Measurements from ENCODE around the gene PAQR3.

PAQR3 gene, protein sequence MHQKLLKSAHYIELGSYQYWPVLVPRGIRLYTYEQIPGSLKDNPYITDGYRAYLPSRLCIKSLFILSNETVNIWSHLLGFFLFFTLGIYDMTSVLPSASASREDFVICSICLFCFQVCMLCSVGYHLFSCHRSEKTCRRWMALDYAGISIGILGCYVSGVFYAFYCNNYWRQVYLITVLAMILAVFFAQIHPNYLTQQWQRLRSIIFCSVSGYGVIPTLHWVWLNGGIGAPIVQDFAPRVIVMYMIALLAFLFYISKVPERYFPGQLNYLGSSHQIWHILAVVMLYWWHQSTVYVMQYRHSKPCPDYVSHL

DNA sequence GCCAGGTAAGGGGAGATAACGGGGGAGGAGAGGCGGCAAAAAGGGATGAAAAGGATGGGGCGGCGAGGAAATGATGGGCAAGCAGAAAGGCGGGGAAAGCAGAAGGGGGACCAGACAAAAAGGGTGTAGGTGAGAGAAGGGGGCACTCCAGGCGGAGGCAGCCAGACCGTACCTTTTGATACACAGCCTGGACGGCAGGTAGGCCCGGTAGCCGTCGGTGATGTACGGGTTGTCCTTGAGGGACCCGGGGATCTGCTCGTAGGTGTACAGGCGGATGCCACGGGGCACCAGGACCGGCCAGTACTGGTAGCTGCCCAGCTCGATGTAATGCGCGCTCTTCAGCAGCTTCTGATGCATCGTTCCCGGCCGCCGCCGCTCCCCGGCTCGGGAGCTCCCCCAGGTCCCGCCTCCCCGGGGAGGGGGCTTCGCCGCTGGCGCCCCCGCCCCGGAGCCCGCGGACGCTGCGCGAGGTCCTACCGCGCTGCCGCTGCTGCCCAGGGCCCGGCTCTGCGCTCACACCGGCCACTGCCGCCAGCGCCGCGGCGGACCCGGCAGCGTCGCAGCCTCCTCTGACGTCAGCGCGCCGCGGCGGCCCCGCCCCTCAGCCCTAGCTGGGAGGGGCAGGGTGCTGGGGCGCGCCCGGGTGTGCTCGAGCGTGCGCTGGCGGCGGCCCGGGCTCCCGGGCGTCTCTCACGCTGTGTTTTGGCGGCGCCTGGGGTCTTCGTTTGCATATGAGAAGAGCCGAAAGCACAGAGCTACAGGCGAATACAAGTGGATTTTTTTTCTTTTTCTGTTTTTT lies at the start of gene PAQR3:
TSS of gene PAQR3 (minus strand) at position 571 of the 799 bp plus-strand sequence. CDS start at position 357, 214 bp downstream.
- peak; percentile 92 for DNase-seq

DNA sequence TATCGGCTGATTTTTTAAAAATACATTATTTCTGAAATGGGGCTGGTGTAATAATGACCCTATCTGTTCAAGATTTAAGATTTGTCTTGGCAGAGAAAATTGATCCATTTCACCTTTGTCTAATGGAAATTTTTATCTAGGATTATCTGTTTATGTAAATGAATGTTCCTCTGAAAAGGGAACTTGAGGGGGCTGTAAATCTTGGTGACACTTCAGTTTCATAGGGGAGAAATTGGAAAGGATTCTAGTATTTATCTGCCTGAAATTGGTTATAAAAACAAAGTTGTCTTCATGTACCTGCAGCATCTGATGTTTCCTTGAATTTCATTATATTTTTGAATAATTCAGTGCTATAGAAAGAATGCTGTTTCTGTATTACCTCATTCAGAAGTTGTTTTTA lies 48.4 kb upstream of the PAQR3 start:
- no peak for DNase-seq

DNA sequence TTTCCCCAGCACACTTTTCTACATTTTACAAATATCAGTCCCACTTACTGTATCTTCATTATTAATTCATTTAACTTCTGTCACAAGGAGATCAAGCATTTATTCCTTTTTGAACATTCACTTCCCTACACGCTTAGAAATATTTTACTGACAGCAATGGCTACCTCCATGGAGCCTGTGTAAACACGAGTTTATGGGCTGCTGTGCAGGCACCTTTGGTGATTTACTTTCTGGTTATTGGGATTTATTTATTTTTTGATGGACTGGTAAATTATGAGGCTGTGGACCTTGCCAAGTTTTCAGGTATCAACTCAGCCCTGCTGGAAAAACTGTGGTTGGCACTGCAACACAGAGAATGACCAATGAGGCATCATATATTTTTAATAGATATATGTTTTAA lies 45.4 kb upstream of the PAQR3 start:
- DNase-seq = no peak

DNA sequence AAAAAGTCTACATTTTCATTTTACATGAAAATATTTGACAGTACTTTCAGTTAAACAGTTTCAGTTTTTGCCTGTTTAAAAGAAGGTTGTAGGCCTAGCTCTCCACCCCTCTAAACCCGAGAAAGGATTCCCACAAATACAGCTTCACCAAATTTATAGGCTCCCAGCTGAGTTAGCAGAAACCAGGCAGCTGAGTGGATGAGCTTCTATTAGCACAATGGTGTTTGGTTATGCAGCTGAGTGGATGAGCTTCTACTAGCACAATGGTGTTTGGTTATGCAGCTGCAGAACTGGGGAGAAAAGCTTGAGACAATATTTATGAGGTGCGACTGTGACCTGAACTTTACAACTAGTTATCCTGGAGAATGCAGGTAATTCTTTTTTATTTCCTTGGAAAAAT lies 36.6 kb upstream of the PAQR3 start:
- no peak for DNase-seq

DNA sequence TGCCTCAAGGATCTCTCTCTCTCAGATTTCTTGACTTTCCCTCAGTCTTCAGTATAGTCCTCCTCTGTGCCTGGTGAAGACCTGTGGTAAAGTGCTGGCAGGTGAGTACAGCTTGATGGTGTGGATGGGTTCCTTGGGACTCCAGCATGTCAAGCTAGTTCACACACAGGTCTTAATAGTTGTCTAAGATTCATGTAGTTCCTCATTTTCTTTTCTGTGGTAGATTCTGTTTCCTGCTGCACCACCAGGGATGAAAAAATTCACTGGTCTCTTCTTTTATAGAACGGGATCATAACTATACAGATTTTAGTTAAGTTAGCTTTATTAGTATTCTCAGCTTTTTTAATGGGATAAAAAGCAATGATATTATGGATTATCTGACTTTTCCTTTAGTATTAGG lies 32.5 kb upstream of the PAQR3 start:
- no peak for DNase-seq

DNA sequence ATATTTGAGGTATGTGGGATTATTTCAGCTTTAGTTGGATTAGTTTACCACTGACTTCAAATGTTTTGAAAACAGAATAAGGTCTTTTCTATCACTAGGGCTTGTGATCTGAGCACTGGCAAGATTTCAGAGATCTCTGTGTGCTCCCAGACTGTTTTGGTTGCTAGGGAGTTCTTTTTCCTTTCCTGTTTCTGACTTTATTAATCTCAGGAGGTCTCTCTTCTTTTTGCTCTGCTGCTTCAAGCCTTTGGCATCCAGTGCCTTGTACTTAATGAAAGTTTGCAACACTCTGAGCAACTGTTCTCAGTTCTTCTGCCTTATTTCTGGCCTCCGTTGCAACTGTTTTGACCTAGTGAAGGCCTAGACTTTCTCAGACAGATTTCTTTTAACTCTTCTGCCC lies 32.1 kb upstream of the PAQR3 start:
- peak; percentile 44 for DNase-seq

DNA sequence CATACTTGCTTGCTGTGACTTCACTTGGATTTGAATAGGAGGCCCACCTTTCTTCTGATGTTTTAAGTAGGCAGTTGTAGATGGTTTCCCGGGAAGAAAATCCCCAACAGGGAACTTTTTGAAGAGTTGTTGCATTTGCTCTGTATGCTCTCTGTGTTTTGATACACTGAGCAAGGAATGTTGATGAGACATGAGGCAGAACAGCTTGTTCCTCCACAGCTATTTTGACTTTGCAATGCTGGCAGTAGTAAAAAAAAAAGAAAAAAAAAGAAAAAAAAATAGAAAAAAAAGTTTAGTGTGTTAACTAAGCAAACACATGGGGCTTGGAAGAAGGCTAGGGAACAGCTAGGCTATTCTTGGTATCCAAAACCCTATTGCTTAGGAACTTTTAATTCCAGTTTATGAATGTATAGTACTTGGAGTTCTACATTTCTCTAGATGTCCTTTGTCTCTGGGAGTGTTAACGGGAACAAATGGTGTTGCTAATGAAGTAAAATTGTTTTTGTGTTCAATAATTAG lies 23.4 kb upstream of the PAQR3 start:
- DNase-seq = no peak

DNA sequence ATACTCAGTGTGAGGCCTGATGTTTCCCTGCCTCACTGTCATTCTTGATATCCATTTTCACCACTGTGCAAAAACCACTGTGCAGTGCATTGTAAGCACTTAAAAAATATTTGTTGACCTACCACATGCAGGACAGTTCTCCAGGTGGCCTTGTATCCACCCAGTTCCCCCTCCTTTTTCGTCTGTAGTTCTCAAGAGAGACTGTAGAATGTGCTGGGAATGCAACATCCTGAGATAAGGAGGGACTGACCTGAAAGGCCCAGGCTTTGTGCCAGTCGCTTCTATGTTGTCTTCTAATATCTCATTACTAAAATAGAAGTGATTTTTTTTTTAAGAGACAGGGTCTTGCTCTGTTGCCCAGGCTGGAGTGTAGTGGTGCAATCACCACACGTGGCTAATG lies 21.7 kb upstream of the PAQR3 start:
- no peak for DNase-seq

DNA sequence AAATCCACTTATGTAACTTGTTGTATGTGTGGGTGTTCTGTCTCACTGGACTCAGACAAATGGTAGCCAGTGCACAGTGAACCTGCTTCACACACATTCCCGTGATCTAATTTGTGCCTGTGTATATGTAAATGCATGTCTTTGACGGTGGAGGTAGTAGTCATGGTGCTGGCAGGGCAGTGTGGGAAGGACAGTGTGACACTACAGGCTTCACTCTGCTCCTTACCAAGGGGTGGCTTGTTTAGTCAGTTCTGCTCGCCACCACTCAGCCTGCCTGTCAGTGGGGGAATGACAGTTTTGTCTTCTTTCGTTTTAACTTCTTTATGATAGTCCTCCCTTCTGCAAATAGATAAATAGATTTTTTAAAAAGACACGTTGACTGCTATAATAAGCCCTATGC lies 17.7 kb upstream of the PAQR3 start:
- no peak for DNase-seq

DNA sequence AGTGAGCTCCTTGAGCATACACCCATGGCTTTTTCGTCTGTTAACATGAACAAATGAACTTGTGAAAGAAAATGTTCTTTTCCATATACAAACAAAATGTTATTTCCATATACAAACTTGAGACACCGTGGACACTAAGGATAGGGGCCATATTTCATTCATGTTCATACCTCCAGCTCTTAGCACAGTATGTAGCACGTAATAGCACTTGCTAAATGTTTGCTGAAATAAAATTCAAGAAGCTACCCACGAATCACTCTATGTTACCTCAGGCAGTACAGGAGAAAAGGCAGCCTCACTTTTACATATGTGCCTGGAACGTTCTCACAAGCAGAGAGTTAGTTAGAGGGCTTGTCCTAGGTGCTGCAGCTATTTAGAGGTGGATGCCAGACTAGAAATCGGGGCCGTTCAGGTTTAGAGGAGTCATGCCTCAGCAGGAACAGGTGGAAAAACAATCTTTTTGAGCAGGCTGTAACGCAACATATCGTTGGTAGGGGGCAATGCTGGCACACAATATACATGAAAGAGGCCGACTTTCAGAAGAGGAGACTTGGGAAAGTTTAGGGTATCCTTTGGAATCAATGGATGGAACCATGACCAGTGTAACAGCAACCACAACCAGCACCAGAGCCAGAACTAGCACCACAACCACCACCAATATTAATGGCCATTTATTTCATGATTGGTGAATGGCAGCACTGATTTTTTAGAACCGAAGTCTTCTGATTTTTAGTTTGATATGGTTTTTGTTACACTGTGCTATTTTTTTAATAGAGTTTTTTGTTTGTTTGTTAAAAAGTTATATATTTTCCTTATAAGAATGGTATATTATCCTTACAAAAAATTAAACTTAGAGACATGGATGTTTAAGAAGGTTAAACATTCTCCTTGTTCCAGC lies 14.8 kb upstream of the PAQR3 start:
- DNase-seq = peak; percentile 67

DNA sequence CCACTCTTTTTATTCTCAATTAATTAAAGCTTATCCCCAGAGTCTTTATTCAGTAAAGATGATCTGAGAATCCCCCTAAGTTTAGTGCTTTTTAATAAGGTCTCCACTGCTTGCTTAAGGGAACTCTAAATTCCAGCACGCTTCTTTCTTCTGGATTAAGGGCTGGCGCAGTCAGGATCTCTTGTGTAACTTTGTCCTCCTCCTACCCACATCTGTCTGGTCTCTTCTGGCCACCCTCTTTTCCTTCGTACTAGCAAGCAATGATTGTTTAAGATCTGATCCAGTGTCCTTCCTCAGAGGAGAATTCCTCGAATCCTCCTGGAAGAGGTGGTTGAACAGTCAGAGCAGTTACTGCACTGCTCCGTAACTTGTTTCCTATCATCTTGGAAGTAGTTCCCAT lies 14.0 kb upstream of the PAQR3 start:
- no peak for DNase-seq

DNA sequence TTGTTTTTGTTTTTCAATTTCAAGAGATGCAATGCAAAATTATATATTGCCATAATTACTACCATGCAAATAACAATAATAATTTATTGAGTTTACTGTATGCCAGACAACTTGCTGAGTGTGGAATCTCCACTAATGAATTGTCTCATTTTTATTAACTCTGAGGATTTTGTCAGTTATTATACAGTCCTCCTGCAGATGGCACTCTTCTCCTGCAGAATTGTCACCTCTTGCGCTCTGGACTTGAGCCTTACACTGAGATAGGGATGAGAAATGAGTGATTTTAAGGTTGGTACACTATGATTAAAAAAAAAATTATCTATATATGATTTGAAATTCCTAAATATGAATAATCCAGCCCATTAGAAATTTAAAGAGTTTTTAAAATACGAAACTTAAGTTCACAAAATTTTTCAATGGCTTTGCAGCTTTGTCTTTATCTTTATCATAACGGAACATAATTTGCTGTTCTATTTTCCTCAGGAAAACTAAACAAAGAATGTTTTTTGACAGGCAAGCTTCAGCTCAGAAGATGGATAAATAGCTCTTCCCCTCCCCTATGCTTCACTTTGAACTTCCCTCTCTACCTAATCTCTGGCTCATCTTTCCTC lies 12.7 kb upstream of the PAQR3 start:
- peak; percentile 86 for DNase-seq

DNA sequence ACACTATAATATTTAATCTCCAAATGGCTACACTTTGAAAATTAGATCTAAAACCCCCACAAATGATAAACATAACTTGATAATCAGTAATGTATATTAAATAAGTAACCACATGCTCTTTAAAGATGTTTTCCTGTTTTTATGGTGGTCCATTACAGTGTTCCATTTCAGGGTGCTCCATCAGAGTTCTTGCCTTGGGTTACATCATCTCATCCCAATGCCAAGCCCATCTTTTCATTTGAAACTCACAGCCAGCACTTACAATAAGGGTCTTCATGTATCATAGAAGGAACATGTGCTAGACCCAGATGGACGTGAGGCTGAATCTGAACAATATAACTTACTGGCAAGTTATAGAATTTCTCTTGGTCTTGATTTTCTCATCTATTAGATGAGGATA lies 10.5 kb upstream of the PAQR3 start:
- DNase-seq = no peak

DNA sequence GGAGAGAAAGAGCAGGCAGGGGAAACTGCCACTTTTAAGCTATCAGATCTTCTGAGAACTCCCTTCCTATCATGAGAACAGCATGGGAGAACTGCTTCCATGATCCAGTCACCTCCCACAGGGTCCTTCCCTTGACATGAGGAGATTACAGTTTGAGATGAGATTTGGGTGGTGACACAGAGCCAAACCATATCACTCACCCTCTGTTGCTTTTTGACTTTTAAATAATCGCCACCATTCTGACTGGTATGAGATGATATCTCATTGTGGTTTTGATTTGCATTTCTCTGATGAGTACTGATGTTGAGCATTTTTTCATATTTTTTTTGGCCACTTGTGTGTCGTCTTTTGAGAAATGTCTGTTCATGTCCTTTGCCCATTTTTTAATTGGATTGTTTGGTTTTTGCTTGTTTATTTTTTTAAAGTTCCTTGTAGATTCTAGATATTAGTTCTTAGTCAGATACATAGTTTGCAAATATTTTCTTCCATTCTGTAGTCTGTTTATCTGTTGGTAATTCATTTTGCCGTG lies 6.5 kb upstream of the PAQR3 start:
- DNase-seq = no peak

DNA sequence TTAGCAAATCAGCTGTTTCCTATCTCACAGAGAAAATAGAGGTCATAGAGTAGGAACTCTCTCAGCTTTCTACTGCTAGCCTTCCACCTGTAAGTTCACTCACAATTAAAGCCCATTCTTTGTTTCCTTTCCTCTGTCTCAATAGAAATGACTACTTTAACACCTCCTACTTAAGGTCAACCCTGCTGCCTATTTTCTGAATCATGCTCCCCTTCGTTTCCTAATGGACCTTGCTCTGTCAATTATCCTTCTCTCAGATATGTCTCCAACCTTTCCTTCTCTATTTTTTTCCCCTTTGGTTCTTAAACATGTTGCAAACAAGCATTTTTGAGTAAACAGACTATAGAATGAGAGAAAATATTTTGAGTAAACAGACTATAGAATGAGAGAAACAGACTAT lies 5.1 kb upstream of the PAQR3 start:
- DNase-seq = no peak

DNA sequence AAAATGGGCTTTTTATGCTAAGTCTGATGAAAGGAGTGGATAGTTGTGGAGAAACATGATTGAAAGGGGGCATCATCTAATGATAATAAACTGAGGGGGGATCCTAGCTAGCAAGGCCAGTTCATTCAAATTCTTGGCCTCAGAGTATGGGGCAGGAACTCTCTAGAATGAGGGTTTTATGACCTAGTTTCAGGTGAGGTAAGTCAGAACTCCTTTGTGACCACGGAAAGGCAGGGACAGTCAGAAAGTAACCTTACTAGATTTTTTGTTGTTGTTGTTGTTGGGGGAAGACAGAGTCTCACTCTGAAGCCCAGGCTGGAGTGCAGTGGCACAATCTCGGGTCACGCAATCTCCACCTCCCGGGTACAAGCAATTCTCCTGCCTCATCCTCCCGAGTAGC lies 1.5 kb upstream of the PAQR3 start:
- no peak for DNase-seq

DNA sequence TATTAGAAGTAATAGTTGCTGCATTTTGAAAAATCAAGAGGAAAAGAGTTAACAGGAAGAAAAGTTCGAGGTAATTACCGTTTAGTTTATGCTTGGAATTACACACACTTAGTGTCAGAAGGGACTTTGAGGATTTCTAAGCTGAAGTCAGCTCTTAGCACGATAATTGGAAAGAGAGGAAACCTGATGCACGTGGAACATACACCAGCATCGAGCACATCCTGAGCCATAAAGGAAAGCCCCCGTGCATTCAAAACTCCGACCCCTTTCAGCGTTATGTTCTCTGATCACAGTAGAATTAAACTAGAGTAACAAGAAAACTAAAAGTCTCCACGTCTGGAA lies 400 bp upstream of the PAQR3 start:
- no peak for DNase-seq

DNA sequence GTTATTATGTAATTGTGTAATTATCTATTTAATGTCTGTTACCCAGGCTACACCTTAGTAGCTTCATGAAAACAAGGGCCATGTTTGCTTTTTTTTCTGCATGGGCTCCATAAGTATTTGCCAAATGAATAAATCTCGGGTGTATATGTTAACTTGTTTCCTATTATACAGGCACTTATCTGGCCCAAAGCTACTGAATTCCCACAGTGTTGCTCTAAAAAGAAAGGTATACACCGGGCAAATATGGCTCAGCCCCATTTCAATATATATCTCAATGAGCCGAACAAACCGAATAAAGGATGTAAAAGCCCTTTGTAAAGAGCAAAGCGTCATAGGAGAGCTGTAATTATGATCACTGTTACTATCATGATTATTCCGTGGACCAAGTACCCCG lies 767 bp downstream of the PAQR3 start:
- no peak for DNase-seq

DNA sequence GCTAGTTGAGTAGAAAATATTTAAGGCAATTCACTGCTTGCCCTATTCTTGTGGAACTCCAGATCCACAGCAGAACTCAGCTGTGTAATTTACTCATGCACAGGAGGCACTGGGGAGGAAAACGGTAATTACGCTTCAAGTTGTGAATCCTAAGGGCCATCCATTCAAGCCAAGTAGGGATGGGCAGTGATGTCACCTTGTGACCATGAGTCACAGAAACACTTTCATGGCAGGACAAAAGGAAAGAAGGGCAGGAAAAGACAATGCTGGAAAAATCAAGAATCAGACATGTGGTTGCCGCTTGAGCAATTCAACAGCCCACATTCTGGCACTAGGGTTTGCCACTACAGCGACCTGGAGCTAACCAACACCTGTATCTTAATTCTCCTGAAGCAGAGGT lies 1.4 kb downstream of the PAQR3 start:
- DNase-seq = peak; percentile 33

DNA sequence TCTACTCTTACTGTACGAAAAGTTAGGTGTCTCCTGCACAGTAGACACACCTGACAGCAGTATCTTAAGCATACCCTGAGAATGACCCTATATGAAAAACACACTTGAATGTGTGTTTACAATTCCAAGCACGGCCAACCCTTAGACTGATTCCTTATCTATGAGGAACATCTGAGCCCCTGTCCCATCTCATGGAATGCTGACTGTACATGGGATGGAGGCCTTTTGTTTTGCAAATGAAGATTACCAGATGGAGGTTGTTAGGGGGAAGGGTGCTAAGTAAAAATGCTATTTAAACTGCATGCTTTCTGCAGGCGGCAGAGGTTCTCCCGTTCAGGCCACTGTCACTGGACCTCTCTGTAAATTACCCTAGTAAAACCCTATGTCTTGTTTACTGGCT lies 2.2 kb downstream of the PAQR3 start:
- no peak for DNase-seq

DNA sequence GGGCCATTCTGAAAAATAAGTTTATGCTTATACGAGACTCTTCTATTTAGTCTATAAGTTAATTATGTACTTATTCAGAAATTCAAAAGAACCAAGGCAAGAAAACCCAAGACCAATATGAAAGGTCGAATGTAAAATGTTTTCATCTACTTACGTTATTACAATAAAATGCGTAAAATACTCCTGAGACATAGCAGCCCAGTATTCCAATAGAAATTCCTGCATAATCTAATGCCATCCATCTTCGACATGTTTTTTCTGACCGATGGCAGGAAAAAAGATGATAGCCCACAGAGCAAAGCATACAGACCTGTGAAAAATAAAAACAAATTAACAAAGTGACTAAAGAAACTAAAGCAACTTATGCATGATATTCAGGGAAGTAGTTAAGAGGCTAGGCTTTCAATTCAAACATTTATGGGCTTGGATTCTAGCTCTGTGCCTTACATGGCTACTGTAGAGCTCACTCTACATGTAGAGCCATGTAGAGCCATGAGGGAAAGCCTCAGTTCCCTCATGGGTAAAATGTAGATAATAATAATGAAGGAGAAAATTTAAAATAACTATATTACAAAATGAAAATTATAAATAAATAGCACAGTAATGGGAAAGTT lies 9.1 kb downstream of the PAQR3 start:
- no peak for DNase-seq

DNA sequence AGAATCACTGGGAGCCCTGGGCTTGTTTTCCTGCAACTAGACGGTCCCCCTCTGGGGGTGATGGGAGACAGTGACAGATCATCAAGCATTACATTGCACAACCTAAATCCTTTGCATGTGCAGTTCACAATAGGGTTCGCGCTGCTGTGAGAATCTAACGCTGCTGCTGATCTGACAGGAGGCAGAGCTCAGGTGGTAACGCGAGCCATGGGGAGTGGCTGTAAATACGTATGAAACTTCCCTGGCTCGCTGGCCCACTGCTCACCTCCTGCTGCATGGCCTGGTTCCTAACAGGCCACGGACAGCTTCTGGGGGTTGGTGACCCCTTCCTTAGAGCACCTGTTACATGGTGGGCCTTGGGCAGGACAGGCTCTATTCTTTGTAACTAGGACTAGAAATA lies 10.4 kb downstream of the PAQR3 start:
- no peak for DNase-seq

Data from eye (tissue), 1 donor.